GM19351 (cell line): ENCODE data around the gene GAGE10.
A peak's percentile ranks its signal among the peaks of the same experiment; 100 is the strongest.

ENCODE experiments used
- ATAC-seq: cut with Tn5 transposase; IDR thresholded peaks from one replicate; pipeline ENCODE4 v1.9.1; 2021; ENCODE audit warnings: mild to moderate bottlenecking, moderate library complexity; ENCODE audit not compliant: unreplicated experiment

Gene GAGE10, protein sequence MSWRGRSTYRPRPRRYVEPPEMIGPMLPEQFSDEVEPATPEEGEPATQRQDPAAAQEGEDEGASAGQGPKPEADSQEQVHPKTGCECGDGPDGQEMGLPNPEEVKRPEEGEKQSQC

GRCh38 chrX:49303346-49303745 lies at the start of gene GAGE10:
GAGE10 (plus strand) TSS chrX:49303646; CDS start chrX:49304860, 1,214 bp downstream.
- ATAC-seq = no peak

DNA sequence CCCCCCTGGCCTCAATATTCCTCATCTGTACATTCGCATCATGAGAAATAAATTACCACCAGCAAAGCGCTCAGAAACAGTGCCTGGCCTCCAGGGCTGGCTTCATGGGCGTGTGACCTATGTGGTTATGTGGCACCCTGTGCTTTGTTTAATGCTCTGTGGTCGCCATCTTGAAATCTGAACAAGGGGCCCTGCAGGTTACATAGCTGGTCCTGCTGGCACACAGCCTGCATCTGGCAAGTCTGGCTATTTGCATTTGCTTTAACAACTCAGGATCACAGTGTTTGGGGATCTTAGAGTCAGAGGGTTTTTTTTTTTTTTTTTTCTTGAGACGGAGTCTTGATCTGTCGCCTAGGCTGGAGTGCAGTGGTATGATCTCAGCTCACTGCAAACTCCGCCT lies 48.8 kb upstream of the GAGE10 start:
- ATAC-seq = no peak

- ATAC-seq = no peak
Observed at GRCh38 chrX:49256268-49256995, 47.0 kb upstream of the GAGE10 start.

GRCh38 chrX:49257074-49257790 lies 46.2 kb upstream of the GAGE10 start:
- ATAC-seq = no peak

GRCh38 chrX:49257846-49258748 lies 45.3 kb upstream of the GAGE10 start:
- no peak for ATAC-seq

DNA sequence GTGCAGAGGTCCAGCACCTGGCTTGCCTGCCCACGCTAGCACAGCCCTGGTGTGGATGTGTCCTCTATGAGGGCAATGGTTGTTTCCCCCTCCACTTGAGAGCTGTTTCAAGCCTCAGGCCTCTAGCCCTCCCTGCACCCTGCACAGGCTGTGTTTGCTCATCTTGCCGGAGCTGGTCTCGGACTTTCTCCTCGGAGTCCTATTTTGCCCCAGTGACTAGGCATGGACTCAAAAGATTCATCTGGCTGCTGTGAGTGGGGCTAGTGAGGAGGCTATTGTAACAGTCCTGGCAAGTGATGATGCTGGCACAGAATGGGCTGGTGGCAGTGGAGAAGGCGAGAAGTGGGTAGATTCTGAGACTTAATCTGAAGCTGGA lies 44.7 kb upstream of the GAGE10 start:
- ATAC-seq = no peak

DNA sequence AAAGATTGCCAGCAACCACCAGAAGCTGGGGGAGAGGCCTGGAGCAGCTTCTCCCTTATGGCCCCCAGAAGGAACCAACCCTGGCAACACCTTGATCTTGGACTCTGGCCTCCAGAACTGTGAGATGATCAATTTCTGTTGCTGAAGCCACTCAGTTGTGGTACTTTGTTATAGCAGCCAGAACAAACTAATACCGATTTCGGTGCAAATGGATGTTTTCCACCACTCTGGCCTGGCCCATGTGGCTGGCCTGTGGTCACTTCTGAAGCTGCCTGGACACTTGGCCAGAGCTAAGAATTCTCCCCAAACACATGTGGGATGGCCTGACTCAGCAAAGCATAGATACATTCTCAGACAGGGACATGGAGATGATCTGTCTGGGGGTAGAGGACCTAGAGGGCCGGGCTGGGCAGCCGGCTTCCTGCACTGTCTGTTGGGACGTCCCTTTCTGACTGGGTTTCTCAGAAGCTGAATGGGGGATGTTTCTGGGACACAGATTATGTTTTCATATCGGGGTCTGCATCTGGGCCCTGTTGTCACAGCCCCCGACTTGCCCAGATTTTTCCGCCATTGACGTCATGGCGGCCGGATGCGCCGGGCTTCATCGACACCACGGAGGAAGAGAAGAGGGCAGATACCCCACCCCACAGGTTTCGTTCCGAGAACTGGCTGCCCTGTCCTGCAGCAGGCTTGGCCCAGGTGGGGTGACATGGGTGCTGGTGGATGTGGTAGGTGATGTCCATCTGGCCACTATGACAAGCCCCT lies 43.0 kb upstream of the GAGE10 start:
- ATAC-seq = no peak

DNA sequence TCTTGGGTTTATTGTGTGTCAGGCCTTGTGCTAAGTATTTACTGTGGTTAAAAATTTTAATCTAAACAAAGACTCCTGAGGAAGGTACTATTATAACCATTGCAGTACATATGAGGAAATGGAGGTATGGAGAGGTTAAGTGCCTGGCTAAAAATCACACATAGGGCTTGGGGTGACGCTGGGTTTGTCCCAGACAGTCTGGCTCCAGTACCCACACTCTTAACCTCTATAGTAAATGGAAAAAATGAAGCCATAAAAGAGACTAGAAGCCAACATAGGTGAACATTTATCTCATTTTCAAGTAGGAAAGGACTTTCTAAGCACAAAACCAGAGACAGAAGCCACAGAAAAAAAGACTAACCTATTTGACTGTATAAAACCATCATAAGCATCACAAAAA lies 40.8 kb upstream of the GAGE10 start:
- no peak for ATAC-seq

DNA sequence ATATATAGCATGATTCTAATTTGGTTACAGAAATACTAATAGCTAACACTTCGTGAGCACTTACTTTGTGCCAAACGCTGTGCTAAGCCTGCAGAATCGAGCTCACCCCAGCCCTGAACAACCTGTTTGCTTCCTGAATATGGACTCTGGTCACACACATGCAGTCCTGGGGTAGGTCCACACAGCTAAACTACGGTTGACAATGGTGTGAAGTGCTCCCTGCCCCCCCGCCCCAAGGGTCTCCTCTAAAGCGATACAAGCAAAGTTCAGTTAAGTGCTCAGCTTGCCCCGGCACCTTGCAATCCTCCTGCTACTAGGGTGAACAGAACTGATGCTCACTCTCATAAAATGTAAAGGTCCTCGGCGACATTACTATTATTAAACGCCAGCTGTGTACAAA lies 39.8 kb upstream of the GAGE10 start:
- ATAC-seq = no peak

DNA sequence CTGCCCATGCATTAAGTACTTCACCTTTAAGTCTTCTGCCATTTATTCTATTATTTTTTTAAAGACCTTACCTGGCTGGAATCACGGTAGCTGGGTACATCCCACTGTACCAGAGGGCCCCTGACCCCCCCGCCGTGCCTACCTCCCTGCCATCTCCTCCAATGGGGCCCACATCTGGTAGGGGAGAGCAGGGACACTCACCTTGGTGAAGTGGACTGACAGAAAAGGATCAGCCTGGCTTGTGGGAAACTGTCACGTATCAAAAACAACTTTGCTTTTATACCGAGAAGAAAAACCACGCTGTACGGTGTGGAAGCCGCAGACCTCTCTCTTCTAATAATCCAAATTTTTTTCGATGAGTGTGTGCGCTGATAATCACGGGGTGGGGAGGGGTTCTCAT lies 39.0 kb upstream of the GAGE10 start, which contains the start of gene FOXP3:
Gene FOXP3, minus strand, starts transcription at position 251 of the 400 bp plus-strand sequence. CDS start 6,205 bp downstream, outside the sequence.
- ATAC-seq = no peak

- no peak for ATAC-seq
Observed at GRCh38 chrX:49266523-49267445, 36.7 kb upstream of the GAGE10 start.

DNA sequence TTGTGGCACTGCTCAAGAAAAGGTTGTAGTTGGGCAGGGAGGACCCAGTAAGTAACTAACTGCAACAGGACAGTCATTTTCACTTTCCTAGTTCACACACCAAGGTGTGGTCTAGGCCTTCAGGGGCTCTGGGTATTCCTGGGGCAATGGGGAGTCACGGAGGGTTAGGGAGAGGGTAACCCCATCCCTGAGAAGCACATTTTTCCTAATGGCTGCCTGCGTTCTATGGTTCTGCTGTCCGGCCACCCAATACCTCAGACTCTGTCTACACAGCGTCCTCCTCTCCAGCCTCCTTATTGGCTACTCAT lies 34.8 kb upstream of the GAGE10 start:
- ATAC-seq = no peak

DNA sequence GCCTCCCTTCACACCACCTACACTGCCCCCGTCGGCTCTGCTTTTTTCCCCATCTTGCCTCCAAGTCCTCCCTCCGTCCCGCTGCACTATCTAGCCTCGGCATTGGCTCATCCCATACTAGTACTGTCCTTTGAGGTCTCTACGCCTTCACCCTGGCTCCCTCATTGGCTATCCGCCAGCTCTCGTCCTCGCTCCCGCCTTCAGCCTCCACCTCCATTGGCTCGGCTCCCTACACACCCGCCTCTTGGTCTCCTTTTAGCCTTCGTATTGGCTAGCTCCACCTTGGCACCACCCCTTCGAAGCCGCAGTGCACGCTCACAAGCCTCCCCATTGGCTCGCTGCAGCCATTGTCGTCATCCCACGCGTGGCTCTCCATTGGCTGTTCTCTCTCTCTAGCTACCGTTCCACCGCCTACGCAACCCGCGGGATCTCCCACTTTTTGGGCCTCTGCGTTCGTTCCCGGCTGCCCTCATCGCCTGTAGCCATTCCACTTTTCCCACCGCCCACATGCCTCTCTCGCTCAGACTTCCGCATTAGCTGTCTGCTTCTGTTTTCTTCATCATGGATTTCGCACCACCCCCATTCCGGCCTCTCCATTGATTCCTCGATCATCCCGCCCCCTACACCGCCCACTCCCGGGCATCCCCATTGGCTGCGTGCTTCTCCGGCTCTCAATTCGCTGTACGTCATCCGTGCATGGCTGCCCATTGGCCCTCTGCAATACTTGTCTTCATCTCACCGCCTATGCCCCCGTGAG lies 34.3 kb upstream of the GAGE10 start:
- ATAC-seq = peak; percentile 85

GRCh38 chrX:49269767-49270248 lies 33.6 kb upstream of the GAGE10 start, which contains the start of gene PPP1R3F:
PPP1R3F (plus strand) TSS chrX:49269793; CDS start chrX:49269870, 77 bp downstream.
- ATAC-seq = peak; percentile 20

DNA sequence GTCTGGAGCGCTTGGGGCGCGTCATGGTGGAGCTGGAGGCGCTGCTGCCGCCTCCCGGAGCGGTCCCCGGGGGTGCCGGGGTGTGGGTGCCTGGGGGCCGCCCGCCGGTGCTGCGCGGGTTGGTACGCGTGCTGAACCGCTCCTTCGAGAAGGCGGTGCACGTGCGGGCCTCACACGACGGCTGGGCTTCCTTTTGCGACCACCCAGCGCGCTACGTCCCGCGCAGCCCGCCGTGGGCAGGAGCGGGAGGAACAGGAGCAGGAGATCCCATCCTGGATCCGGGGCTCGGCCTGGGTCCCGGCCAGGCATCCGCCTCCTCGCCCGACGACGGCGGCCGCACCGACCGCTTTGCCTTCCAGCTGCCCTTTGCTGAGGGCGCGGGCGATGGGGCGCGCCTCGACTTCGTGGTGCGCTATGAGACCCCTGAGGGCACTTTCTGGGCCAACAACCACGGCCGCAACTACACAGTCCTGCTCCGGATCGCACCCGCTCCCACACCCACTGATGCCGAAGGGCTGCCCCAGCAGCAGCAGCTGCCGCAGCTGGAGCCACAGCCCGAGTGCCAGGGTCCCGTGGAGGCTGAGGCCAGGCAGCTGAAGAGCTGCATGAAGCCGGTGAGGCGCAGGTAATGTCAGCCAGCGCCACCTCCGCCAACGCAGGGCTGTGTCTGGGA lies 33.1 kb upstream of the GAGE10 start:
- ATAC-seq = no peak

- no peak for ATAC-seq
Observed at GRCh38 chrX:49271341-49271740, 32.1 kb upstream of the GAGE10 start.

DNA sequence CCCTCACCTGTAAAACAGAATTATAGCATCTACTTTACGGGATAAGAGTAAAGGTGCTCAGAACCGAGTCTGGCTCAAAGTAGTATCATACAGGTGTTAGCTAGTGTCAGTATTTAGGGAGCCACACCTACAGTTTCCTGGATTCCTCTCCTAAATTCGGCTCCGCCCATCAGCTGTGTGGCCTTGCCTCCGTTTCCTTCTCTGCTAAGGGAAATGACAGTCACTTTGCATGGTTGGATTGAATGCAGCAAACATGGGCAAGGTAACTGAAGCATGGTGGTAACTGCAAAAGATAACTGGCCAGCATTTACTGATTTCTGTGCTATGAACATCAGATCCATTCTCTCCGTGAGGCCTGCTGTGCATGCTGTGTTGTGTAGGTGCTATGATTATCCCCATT lies 31.0 kb upstream of the GAGE10 start:
- ATAC-seq = no peak

- ATAC-seq = no peak
Observed at GRCh38 chrX:49273181-49273727, 30.2 kb upstream of the GAGE10 start.
